ENCODE data around the gene BEST3.
"Not testable (repeated sequence)": the region's sequence is repeated elsewhere in the genome, so short reads cannot be mapped to it uniquely, and the experiment has no call there.

Gene BEST3

GRCh38 chr12:69672195-69672594 lies 26.9 kb downstream of the BEST3 start:
- H3K4me3 ChIP-seq (ENCODE audit: low read depth, low read length), result no peak overlapping the region
- no peak for DNase-seq (ENCODE audit: low read depth)
- TF ChIP-seq MAX (IDR thresholded peaks at IDR 0.05; ENCODE audit: low read depth, low read length) (no peak), CTCF (IDR thresholded peaks at IDR 0.05; ENCODE audit: low read depth, low read length) (no peak), MYC (IDR thresholded peaks at IDR 0.05; ENCODE audit: low read depth, low read length) (no peak), POLR2A (IDR thresholded peaks at IDR 0.05; ENCODE audit: extremely low read depth, insufficient read length) (no peak)

- no peak overlapping the region for H3K4me3 ChIP-seq (ENCODE audit: low read depth, low read length)
- DNase-seq (ENCODE audit: low read depth), result no peak
- TF ChIP-seq CTCF (IDR thresholded peaks at IDR 0.05; ENCODE audit: low read depth, low read length), result no peak
- TF ChIP-seq POLR2A (IDR thresholded peaks at IDR 0.05; ENCODE audit: extremely low read depth, insufficient read length), result no peak
- TF ChIP-seq MAX (IDR thresholded peaks at IDR 0.05; ENCODE audit: low read depth, low read length), result no peak
- TF ChIP-seq MYC (IDR thresholded peaks at IDR 0.05; ENCODE audit: low read depth, low read length), result no peak
These were observed 27.5 kb downstream of the BEST3 start for GRCh38 chr12:69671597-69671996.

GRCh38 chr12:69666798-69667197 lies 32.3 kb downstream of the BEST3 start:
- DNase-seq (ENCODE audit: low read depth), result no peak
- TF ChIP-seq MYC (IDR thresholded peaks at IDR 0.05; ENCODE audit: low read depth, low read length) (no peak), POLR2A (IDR thresholded peaks at IDR 0.05; ENCODE audit: extremely low read depth, insufficient read length) (no peak), MAX (IDR thresholded peaks at IDR 0.05; ENCODE audit: low read depth, low read length) (no peak), CTCF (IDR thresholded peaks at IDR 0.05; ENCODE audit: low read depth, low read length) (no peak)
- H3K4me3 ChIP-seq (ENCODE audit: low read depth, low read length), result no peak overlapping the region

- not testable (repeated sequence) for H3K4me3 ChIP-seq (ENCODE audit: low read depth, low read length); DNase-seq (ENCODE audit: low read depth)
These were observed 34.1 kb downstream of the BEST3 start for GRCh38 chr12:69664930-69665377.

- no peak overlapping the region for H3K4me3 ChIP-seq (ENCODE audit: low read depth, low read length)
- TF ChIP-seq CTCF (IDR thresholded peaks at IDR 0.05; ENCODE audit: low read depth, low read length) (no peak), MAX (IDR thresholded peaks at IDR 0.05; ENCODE audit: low read depth, low read length) (no peak), POLR2A (IDR thresholded peaks at IDR 0.05; ENCODE audit: extremely low read depth, insufficient read length) (no peak), MYC (IDR thresholded peaks at IDR 0.05; ENCODE audit: low read depth, low read length) (no peak)
- DNase-seq (ENCODE audit: low read depth), result no peak
These were observed 35.4 kb downstream of the BEST3 start for GRCh38 chr12:69663726-69664125.

GRCh38 chr12:69662764-69663163 lies 36.3 kb downstream of the BEST3 start:
- no peak for DNase-seq (ENCODE audit: low read depth)
- TF ChIP-seq POLR2A (IDR thresholded peaks at IDR 0.05; ENCODE audit: extremely low read depth, insufficient read length) (no peak), CTCF (IDR thresholded peaks at IDR 0.05; ENCODE audit: low read depth, low read length) (no peak), MYC (IDR thresholded peaks at IDR 0.05; ENCODE audit: low read depth, low read length) (no peak), MAX (IDR thresholded peaks at IDR 0.05; ENCODE audit: low read depth, low read length) (no peak)
- no peak overlapping the region for H3K4me3 ChIP-seq (ENCODE audit: low read depth, low read length)
